Fibroblast of the aortic adventitia (primary cell): Measurements from ENCODE around the gene TPX2. TPM values are rescaled to one million over a fixed set of nuclear protein-coding genes. Genes with fewer than 3 reads are reported as not detected.

Experiments used
- DNase-seq: peaks from one replicate; pipeline ENCODE4 v3.0.0-alpha.2; 2010; ENCODE audit warnings: low read depth
- H3K4me3 ChIP-seq: 2 replicates; pipeline ENCODE4 v1.5.1; 2011; ENCODE audit warnings: low read depth, mild to moderate bottlenecking, control low read depth, low read length, moderate library complexity
- total RNA-seq: library from RNA; depleted of rRNA; stranded (reverse); fragments of >200 nt; gene quantifications from 2 replicates; pipeline ENCODE4 v1.2.3, GENCODE V29; 2012; ENCODE audit warnings: low replicate concordance
- TF ChIP-seq, protein P1 (sequence below): IDR thresholded peaks from 2 replicates; pipeline ENCODE4 v1.5.1; 2011; ENCODE audit warnings: mild to moderate bottlenecking, low read length, control low read depth, inconsistent platforms; ENCODE audit not compliant: insufficient read depth

TPX2 gene
- total RNA-seq, 1 donor: 91.1 TPM

DNA sequence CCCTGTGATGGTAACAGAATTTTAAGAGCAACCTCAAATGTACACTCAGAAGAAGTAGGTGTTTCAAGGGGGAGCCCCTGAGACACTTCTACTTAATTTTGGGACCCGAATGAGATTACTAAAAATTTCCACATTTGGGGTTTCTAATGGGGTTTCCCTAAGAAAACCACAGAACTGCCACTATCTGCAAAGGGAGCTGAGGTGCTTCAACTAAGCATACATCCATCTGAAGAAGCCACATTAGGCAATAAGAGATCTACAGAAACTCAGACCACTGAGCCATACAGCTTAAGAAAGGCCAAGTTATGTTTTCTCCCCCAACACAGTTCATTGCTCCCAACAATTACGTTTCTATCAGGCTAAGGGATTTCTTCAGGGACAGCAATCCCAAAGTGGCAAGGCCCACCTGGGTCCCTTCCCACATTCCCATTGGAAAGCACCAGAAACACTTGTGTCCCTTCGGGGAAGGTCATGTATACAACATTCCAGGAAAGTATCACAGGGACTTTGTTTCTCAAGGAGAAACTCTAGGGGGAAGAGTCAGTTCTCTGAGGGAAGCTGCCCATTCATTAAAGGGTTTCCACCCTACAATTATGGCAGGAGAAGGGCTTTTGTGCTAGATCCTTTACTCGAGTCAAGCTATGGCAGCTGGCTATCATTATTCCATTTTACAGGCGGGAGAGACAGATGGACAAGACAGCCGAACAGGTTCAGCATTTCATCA, 21.4 kb upstream of the TPX2 start:
- TF ChIP-seq, protein P1, sequence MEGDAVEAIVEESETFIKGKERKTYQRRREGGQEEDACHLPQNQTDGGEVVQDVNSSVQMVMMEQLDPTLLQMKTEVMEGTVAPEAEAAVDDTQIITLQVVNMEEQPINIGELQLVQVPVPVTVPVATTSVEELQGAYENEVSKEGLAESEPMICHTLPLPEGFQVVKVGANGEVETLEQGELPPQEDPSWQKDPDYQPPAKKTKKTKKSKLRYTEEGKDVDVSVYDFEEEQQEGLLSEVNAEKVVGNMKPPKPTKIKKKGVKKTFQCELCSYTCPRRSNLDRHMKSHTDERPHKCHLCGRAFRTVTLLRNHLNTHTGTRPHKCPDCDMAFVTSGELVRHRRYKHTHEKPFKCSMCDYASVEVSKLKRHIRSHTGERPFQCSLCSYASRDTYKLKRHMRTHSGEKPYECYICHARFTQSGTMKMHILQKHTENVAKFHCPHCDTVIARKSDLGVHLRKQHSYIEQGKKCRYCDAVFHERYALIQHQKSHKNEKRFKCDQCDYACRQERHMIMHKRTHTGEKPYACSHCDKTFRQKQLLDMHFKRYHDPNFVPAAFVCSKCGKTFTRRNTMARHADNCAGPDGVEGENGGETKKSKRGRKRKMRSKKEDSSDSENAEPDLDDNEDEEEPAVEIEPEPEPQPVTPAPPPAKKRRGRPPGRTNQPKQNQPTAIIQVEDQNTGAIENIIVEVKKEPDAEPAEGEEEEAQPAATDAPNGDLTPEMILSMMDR: no peak
- H3K4me3 ChIP-seq: peak overlapping the region; percentile 37
- no peak for DNase-seq

DNA sequence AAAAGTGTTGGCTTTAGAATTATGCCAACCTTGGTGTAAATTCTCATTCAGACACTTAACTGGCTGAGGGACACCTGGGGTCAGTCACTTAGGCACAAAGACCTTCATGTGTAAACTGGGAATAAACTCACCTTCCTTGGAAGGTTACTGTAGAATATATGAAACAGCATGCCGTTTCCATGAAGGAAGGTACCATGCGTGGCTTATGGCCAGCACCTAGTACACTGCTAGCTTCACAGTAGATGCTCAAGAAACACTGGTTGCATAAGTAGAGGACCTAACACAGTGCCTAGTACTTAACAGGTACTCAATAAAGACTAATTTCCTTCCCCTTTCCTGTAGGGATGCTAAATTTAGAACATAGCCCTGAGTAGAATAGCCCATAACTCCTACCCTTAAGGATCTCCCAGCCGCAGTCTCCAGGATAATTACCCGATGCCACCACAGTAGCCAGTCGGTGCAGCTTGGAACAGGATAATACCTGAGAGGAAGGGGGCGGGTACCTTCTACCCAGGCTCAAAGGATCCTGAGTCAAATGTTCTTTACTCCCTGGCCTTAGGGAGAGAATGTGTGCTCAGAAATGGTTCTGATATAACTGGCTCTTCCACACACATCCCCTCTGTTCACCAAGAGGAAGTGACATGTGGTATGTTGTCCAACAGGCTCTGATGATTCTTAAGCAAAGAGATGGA, 20.0 kb upstream of the TPX2 start:
- peak overlapping the region; percentile 72 for H3K4me3 ChIP-seq
- no peak for DNase-seq
- TF ChIP-seq, protein P1: no peak

DNA sequence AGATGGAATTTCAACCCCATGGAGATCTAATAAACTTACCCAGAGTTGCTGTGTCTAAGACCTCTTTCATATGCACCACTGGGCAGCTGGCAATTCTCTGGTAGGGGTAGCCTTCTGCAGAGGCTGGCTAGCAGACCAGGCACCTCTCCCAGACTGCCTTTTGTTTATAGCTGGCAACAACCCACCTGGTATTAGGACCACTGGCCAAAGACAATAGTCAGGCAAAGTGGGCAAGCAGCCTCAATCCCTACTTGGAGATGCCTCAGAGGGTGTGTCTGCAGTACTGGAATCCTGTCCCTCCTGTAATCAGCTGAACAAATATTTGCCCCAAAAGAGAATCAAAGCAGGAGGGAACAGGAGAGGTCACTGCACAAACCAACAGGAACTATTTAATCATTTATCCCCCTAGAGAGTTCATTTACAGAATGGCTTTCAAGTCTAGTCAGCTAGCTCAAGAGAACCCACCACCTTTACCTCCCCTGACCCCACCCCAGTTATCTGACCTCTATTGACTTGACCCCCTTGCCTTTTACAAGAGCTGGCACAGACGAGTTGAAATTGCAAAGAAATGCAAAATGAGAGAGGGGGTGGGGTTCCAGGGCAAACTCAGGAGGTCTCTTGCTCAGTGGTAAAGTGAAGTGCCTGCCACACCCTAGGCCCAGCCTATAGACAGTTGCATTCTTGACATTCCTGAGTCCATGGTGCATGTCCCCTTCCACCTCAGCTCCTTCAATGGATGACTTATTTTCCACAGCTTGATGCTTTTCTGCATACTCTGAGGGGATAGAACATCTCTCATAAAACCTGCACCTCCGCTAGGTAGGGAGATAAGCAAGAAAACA, 19.2 kb upstream of the TPX2 start:
- TF ChIP-seq, protein P1: no peak
- peak overlapping the region; percentile 72 for H3K4me3 ChIP-seq
- peak; percentile 59 for DNase-seq

DNA sequence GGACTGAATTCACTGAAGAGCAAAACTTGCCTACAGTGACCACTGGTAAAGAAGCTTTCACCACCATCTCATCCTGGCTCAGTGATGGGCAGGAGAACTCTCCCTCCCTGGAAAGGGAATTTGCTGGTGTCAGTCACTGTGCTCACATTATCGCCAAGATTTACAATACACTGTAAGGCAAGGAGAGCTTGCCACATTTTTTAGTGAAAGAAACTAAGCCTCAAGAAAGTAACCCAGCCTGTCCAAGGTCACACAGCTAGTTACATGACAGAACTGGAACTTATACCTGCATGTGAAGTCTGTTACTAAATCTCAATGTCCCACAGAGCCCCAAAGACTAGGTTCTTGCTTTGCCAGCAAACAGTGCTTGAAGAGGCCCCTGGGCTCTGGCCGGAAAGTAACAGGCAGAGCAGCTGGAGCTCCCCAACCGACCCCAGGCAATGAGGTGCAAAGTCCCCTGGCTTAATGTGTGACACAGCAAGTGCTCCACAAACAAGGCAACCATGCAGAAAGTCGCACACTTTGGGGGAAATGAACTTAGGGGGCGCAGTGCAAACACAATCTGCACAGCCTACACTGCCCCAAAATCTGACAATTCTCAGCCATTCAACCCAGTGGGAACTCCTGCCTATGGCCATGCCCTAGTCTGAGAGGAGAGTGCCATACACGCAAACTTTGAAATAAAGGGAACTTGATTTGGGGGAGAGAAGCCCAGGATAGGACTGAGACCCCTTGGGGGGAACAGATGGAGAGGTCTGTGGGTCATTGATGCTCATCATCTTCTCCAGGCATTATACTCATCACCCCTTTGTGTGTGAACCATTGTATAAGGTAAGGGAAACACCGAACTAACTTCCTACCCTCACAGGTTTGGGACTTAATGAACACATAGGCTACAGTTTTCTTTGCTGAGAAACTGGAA, 18.3 kb upstream of the TPX2 start:
- TF ChIP-seq, protein P1: no peak
- H3K4me3 ChIP-seq: peak overlapping the region; percentile 72
- no peak for DNase-seq

DNA sequence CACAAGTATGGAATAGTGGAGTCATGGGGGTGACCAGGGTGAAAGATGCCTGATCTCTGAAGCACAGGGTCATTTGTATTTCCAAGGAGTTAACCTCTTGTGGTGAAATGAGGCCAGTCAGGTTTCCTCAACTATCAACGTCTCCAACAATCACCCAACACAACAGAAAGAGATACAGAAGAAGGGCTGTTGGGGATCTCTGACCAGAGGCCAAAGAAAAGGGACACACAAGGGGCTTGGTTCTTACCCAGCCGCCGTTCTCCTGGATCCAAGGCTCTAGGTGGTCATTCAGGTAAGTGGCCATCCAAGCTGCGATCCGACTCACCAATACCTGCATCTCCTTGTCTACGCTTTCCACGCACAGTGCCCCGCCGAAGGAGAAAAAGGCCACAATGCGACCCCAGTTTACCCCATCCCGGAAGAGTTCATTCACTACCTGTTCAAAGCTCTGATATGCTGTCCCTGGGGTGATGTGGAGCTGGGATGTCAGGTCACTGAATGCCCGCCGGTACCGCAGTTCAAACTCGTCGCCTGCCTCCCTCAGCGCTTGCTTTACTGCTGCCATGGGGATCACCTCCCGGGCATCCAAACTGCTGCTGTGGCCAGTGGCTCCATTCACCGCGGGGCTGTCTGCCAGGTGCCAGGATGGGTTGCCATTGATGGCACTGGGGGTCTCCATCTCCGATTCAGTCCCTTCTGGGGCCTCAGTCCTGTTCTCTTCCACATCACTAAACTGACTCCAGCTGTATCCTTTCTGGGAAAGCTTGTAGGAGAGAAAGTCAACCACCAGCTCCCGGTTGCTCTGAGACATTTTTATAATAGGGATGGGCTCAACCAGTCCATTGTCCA, 17.5 kb upstream of the TPX2 start:
- H3K4me3 ChIP-seq: peak overlapping the region; percentile 72
- TF ChIP-seq, protein P1: no peak
- DNase-seq: no peak
